OCI-LY1 (cell line): ENCODE results near the gene ZC3H11A.
"Not testable (repeated sequence)": the region's sequence is repeated elsewhere in the genome, so short reads cannot be mapped to it uniquely, and the experiment has no call there.

ENCODE experiments used
- H2AFZ ChIP-seq: fragments of 200-600 bp; sonication (generic), shearing (Covaris generic); 2 replicates; pipeline ENCODE4 v1.6.0; 2014; ENCODE audit warnings: antibody characterized with exemption, mild to moderate bottlenecking, low read length
- H3F3A ChIP-seq: fragments of 200-600 bp; sonication (generic), shearing (Covaris generic); 2 replicates; pipeline ENCODE4 v1.6.0; 2014; ENCODE audit warnings: mild to moderate bottlenecking, antibody characterized with exemption, low read length, moderate library complexity; ENCODE audit not compliant: insufficient read depth
- H3K27ac ChIP-seq: fragments of 200-600 bp; sonication (generic); 2 replicates; pipeline ENCODE4 v1.5.1; 2014; ENCODE audit warnings: low read length, mixed run types, mild to moderate bottlenecking, low read depth; ENCODE audit not compliant: poor library complexity, severe bottlenecking
- H3K27me3 ChIP-seq: fragments of 200-600 bp; sonication (generic); 2 replicates; pipeline ENCODE4 v1.6.0; 2014; ENCODE audit warnings: antibody characterized with exemption, mild to moderate bottlenecking, low read length, moderate library complexity; ENCODE audit not compliant: insufficient read depth
- H3K36me3 ChIP-seq: fragments of 200-600 bp; sonication (generic); 2 replicates; pipeline ENCODE4 v1.6.1; 2014; ENCODE audit warnings: mild to moderate bottlenecking, antibody characterized with exemption, low read length, moderate library complexity, mixed read lengths; ENCODE audit not compliant: insufficient read depth
- H3K4me1 ChIP-seq: fragments of 200-600 bp; sonication (generic); 2 replicates; pipeline ENCODE4 v1.5.1; 2014; ENCODE audit warnings: mild to moderate bottlenecking, low read length, moderate library complexity; ENCODE audit not compliant: insufficient read depth, severe bottlenecking
- H3K4me2 ChIP-seq: fragments of 200-600 bp; sonication (generic), shearing (Covaris generic); 2 replicates; pipeline ENCODE4 v1.6.1; 2014; ENCODE audit warnings: low read length
- H3K4me3 ChIP-seq: fragments of 200-600 bp; sonication (generic); 2 replicates; pipeline ENCODE4 v1.5.1; 2014; ENCODE audit warnings: low read length, low read depth, mild to moderate bottlenecking, mixed read lengths; ENCODE audit not compliant: poor library complexity, severe bottlenecking
- H3K79me2 ChIP-seq: fragments of 200-600 bp; shearing (Covaris generic); 2 replicates; pipeline ENCODE4 v1.6.1; 2016; ENCODE audit warnings: mixed run types, low read length, mixed read lengths; ENCODE audit not compliant: insufficient read depth
- H3K9ac ChIP-seq: fragments of 200-600 bp; sonication (generic), shearing (Covaris generic); 2 replicates; pipeline ENCODE4 v1.6.1; 2014; ENCODE audit warnings: mild to moderate bottlenecking, low read length, mixed read lengths
- H3K9me2 ChIP-seq: fragments of 200-600 bp; sonication (generic), shearing (Covaris generic); 2 replicates; pipeline ENCODE4 v1.6.1; 2014; ENCODE audit warnings: low read depth, mild to moderate bottlenecking, low read length, mixed read lengths
- H3K9me3 ChIP-seq: fragments of 200-600 bp; shearing (Covaris generic); 2 replicates; pipeline ENCODE4 v1.6.1; 2014; ENCODE audit warnings: low read length, mixed read lengths
- H4K20me1 ChIP-seq: fragments of 200-600 bp; sonication (generic), shearing (Covaris generic); 2 replicates; pipeline ENCODE4 v1.6.0; 2016; ENCODE audit warnings: mild to moderate bottlenecking, low read length; ENCODE audit not compliant: insufficient read depth
- EZH2 ChIP-seq: fragments of 200-600 bp; sonication (generic), shearing (Covaris generic); IDR thresholded peaks from 2 replicates; pipeline ENCODE4 v1.8.0; 2017; ENCODE audit warnings: borderline replicate concordance, mixed run types, mild to moderate bottlenecking, antibody characterized with exemption, low read length, moderate library complexity, mixed read lengths
- TF ChIP-seq, protein P1 (sequence below): fragments of 200-600 bp; sonication (generic), shearing (Covaris generic); IDR thresholded peaks from 2 replicates; pipeline ENCODE4 v1.5.1; 2017; ENCODE audit warnings: mild to moderate bottlenecking, antibody characterized with exemption, low read length, moderate library complexity, mixed read lengths

Gene ZC3H11A

DNA sequence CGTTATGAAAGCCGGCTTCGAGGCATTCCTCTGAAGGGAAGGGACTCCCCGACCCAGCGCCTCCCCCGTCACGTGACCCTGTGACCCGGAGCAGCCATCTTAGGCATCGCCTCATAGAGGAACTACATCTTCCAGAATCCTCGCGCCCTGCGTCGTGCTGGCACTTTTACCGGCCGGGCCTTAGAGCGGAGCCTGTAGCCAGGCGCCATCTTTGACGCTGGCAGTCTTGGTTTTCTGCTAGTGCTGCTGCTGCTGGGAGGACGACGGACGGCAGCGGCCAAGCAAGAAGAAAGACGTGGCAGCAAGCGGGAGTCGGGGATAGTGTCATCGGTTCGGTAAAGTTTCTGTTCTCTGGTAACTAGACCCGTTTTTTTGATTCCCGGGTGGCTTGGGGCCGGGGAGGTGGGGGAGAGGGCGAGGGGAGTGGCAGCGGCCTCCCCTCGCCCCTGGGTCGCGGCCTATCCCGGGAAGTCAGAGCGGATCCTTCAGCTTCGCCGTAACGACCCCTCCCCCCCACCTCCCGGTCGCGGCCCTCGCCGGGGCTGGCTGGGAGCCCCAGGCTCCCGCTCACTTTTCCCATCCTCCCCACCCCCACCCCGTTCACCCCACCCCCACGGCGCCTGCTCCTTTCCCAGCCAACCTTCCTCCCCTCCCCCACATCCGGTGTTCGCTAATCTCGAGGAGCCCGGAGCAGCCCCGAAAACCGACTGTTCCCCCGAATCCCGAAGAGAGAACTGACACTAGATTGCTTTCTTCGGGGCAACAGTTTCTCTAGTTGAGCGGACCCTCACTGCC, at the start of gene ZC3H11A, which contains the start of gene ZBED6:
Gene ZC3H11A (plus strand): TSS at position 183 of the 795 bp plus-strand sequence. CDS start 21,448 bp downstream, outside the sequence.
Gene ZBED6 (plus strand): TSS at position 183 of the 795 bp plus-strand sequence. CDS start 1,900 bp downstream, outside the sequence.
- Histone ChIP-seq H3K4me3 (peak within 1 kb of the TSS; percentile 93), H3K27me3 (no peaks in the 10 kb centered on the region), H3K4me1 (peaks cover 29% of the 10 kb centered on the region), H3K9me2 (no peaks in the 10 kb centered on the region), H2AFZ (peak within 1 kb of the TSS; percentile 100), H3K4me2 (peak within 1 kb of the TSS; percentile 94), H3K9me3 (0 out of 2 replicates have a peak, but pooled peaks cover 5% of the 10 kb centered on the region), H3K27ac (peak within 1 kb of the TSS; percentile 56), H3F3A (no peaks in the 10 kb centered on the region), H3K9ac (peak within 1 kb of the TSS; percentile 92), H4K20me1 (no peaks in the 10 kb centered on the region), H3K79me2 (peaks cover 48% of the 10 kb centered on the region), H3K36me3 (peaks cover 40% of the 10 kb centered on the region)
- TF ChIP-seq, protein P1, sequence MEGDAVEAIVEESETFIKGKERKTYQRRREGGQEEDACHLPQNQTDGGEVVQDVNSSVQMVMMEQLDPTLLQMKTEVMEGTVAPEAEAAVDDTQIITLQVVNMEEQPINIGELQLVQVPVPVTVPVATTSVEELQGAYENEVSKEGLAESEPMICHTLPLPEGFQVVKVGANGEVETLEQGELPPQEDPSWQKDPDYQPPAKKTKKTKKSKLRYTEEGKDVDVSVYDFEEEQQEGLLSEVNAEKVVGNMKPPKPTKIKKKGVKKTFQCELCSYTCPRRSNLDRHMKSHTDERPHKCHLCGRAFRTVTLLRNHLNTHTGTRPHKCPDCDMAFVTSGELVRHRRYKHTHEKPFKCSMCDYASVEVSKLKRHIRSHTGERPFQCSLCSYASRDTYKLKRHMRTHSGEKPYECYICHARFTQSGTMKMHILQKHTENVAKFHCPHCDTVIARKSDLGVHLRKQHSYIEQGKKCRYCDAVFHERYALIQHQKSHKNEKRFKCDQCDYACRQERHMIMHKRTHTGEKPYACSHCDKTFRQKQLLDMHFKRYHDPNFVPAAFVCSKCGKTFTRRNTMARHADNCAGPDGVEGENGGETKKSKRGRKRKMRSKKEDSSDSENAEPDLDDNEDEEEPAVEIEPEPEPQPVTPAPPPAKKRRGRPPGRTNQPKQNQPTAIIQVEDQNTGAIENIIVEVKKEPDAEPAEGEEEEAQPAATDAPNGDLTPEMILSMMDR = no peak
- no peak for TF ChIP-seq EZH2

DNA sequence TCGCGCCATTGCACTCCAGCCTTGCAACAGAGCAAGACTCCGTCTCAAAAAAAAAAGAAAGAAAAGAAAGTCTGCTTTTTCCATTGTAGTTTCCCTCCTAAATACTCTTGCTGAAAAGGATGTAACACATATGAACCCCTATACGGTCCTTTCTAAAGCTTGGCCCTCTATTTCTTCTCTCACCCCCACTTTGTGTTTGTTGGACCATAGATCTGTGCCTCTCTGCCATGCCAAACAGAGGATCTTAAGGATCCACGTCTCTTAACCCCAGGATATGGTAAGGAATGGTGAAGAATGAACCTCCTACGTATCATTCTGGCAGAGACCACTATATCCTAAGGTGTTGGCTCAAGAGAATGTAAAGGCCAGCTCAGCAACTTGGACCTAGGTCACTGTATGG, 49.1 kb upstream of the ZC3H11A start:
- H3K9me2 ChIP-seq = no peaks in the 10 kb centered on the region
- peaks cover 13% of the 10 kb centered on the region for H3K4me1 ChIP-seq
- no peak overlapping the region for H3K4me3 ChIP-seq
- no peaks in the 10 kb centered on the region for H3K36me3 ChIP-seq
- no peak overlapping the region for H3K9ac ChIP-seq
- H2AFZ ChIP-seq = no peak overlapping the region
- TF ChIP-seq, protein P1 = no peak
- H3F3A ChIP-seq = no peaks in the 10 kb centered on the region
- no peaks in the 10 kb centered on the region for H3K27me3 ChIP-seq
- no peaks in the 10 kb centered on the region for H3K79me2 ChIP-seq
- no peaks in the 10 kb centered on the region for H4K20me1 ChIP-seq
- H3K4me2 ChIP-seq = no peak overlapping the region
- no peaks in the 10 kb centered on the region for H3K9me3 ChIP-seq
- no peak overlapping the region for H3K27ac ChIP-seq

DNA sequence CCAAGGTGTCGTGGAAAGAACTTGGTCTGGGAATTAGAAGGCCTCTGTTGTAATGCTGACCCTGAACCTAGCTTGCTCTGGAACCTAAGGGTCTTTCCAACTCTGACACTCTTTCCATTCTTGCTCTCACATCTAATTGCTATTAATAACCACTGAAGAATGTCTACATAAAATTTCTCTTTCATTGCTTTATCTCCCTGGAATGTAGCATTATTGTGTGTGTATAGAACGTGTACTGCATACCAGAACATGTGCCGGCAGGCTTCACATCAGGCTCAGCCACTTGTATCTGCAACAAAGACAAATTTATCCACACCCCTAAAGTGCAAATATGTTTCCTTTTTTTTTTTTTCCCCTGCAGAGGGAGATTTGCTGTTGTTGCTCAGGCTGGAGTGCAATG, 44.4 kb upstream of the ZC3H11A start:
- Histone ChIP-seq H3K4me1 (peaks cover 34% of the 10 kb centered on the region), H2AFZ (no peak overlapping the region), H3K27ac (peak overlapping the region; percentile 13), H3K4me3 (no peak overlapping the region), H3K27me3 (no peaks in the 10 kb centered on the region), H3K9me3 (no peaks in the 10 kb centered on the region), H3K36me3 (no peaks in the 10 kb centered on the region), H3K9me2 (no peaks in the 10 kb centered on the region), H4K20me1 (no peaks in the 10 kb centered on the region), H3K79me2 (no peaks in the 10 kb centered on the region), H3K9ac (no peak overlapping the region), H3K4me2 (no peak overlapping the region), H3F3A (no peaks in the 10 kb centered on the region)
- TF ChIP-seq, protein P1 = no peak
- TF ChIP-seq EZH2 = no peak

DNA sequence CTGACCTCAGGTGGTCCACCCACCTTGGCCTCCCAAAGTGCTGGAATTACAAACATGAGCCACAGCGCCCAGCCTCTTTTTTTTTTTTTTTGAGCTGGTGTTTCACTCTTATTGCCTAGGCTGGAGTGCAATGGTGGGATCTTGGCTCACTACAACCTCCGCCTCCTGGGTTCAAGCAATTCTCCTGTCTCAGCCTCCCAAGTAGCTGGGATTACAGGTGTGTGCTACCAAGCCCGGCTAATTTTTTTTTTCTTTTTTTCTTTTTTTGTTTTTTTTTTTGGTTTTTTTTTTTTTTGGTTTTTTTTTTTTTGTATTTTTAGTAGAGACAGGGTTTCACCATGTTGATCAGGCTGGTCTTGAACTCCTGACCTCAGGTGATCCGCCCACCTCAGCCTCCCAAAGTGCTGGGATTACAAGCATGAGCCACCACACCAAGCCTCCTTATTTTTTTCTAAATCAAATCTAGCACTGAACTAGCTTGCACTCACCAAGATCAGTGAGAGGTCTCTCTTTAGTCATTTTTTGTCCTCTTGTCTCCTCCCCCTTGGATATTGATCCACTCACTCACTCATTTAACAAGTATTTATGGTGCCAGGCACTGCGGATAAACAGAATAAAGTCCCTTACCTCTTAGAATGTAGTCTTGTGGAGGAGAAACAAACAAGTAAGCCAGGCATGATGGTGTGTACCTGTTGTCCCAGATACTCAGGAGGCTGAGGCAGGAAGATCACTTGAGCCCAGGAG, 43.6 kb upstream of the ZC3H11A start:
- H3K27ac ChIP-seq, H2AFZ ChIP-seq, H3K79me2 ChIP-seq, H4K20me1 ChIP-seq, H3K9ac ChIP-seq, H3F3A ChIP-seq, H3K27me3 ChIP-seq, H3K9me3 ChIP-seq, H3K9me2 ChIP-seq, H3K36me3 ChIP-seq, H3K4me3 ChIP-seq, H3K4me2 ChIP-seq: not testable (repeated sequence)
- peaks cover 41% of the 10 kb centered on the region for H3K4me1 ChIP-seq
